HG03378 (cell line): ENCODE results near the gene OPRM1.
A peak's percentile ranks its signal among the peaks of the same experiment; 100 is the strongest.
"Not testable (repeated sequence)": the region's sequence is repeated elsewhere in the genome, so short reads cannot be mapped to it uniquely, and the experiment has no call there.

ENCODE experiments used
- ATAC-seq: cut with Tn5 transposase; IDR thresholded peaks from one replicate; pipeline ENCODE4 v1.9.1; 2021; ENCODE audit warnings: mild to moderate bottlenecking, moderate library complexity; ENCODE audit not compliant: unreplicated experiment

The OPRM1 gene

GRCh38 chr6:154234019-154234772 lies 195.2 kb downstream of the OPRM1 start:
- peak; percentile 50 for ATAC-seq

GRCh38 chr6:154236646-154237301 lies 197.7 kb downstream of the OPRM1 start:
- no peak for ATAC-seq

- no peak for ATAC-seq
These were observed 199.8 kb downstream of the OPRM1 start for GRCh38 chr6:154238831-154239230.

- no peak for ATAC-seq
These were observed 200.4 kb downstream of the OPRM1 start for GRCh38 chr6:154239392-154239791.

- ATAC-seq: not testable (repeated sequence)
These were observed 202.0 kb downstream of the OPRM1 start for GRCh38 chr6:154241061-154241460.

- no peak for ATAC-seq
These were observed 202.5 kb downstream of the OPRM1 start for GRCh38 chr6:154241581-154241980.

- no peak for ATAC-seq
These were observed 203.7 kb downstream of the OPRM1 start for GRCh38 chr6:154242617-154243357.

GRCh38 chr6:154243793-154244750 lies 205.0 kb downstream of the OPRM1 start:
- no peak for ATAC-seq

- ATAC-seq: no peak
These were observed 206.5 kb downstream of the OPRM1 start for GRCh38 chr6:154245506-154245905.

- no peak for ATAC-seq
These were observed 207.7 kb downstream of the OPRM1 start for GRCh38 chr6:154246723-154247118.

- ATAC-seq: peak; percentile 51
These were observed 208.2 kb downstream of the OPRM1 start for GRCh38 chr6:154247119-154247861.

- ATAC-seq: peak; percentile 82
These were observed 210.7 kb downstream of the OPRM1 start for GRCh38 chr6:154249499-154250298.

- no peak for ATAC-seq
These were observed 212.1 kb downstream of the OPRM1 start for GRCh38 chr6:154251116-154251515.

GRCh38 chr6:154252678-154253077 lies 213.6 kb downstream of the OPRM1 start:
- no peak for ATAC-seq

GRCh38 chr6:154257067-154257466 lies 218.0 kb downstream of the OPRM1 start:
- no peak for ATAC-seq

- peak; percentile 87 for ATAC-seq
These were observed 219.2 kb downstream of the OPRM1 start for GRCh38 chr6:154258064-154258757.

- peak; percentile 25 for ATAC-seq
These were observed 222.8 kb downstream of the OPRM1 start for GRCh38 chr6:154261688-154262397.

- no peak for ATAC-seq
These were observed 227.6 kb downstream of the OPRM1 start for GRCh38 chr6:154266560-154267099.
